ENCODE results near the gene NAV2.

The NAV2 gene

GRCh38 chr11:20014067-20014402, 301.4 kb downstream of the NAV2 start:
- no peak overlapping the region for H3K4me3 ChIP-seq (ENCODE audit: low read depth, low read length)
- DNase-seq (ENCODE audit: low read depth) = no peak
- no peak for TF ChIP-seq CTCF (conservative IDR thresholded peaks at IDR 0.05; ENCODE audit: low read depth, low read length)

GRCh38 chr11:20015101-20015500, 302.5 kb downstream of the NAV2 start:
- no peak overlapping the region for H3K4me3 ChIP-seq (ENCODE audit: low read depth, low read length)
- DNase-seq (ENCODE audit: low read depth) = no peak
- no peak for TF ChIP-seq CTCF (conservative IDR thresholded peaks at IDR 0.05; ENCODE audit: low read depth, low read length)

GRCh38 chr11:20015529-20016427, 303.1 kb downstream of the NAV2 start:
- DNase-seq (ENCODE audit: low read depth) = no peak
- H3K4me3 ChIP-seq (ENCODE audit: low read depth, low read length) = no peak overlapping the region
- TF ChIP-seq CTCF (conservative IDR thresholded peaks at IDR 0.05; ENCODE audit: low read depth, low read length) = no peak

- H3K4me3 ChIP-seq (ENCODE audit: low read depth, low read length) = no peak overlapping the region
- no peak for DNase-seq (ENCODE audit: low read depth)
- no peak for TF ChIP-seq CTCF (conservative IDR thresholded peaks at IDR 0.05; ENCODE audit: low read depth, low read length)
Observed at GRCh38 chr11:20016526-20016925, 303.9 kb downstream of the NAV2 start.

GRCh38 chr11:20017320-20017719, 304.7 kb downstream of the NAV2 start:
- no peak overlapping the region for H3K4me3 ChIP-seq (ENCODE audit: low read depth, low read length)
- no peak for DNase-seq (ENCODE audit: low read depth)
- TF ChIP-seq CTCF (conservative IDR thresholded peaks at IDR 0.05; ENCODE audit: low read depth, low read length) = no peak

GRCh38 chr11:20020198-20020597, 307.6 kb downstream of the NAV2 start:
- DNase-seq (ENCODE audit: low read depth) = no peak
- no peak for TF ChIP-seq CTCF (conservative IDR thresholded peaks at IDR 0.05; ENCODE audit: low read depth, low read length)
- H3K4me3 ChIP-seq (ENCODE audit: low read depth, low read length) = no peak overlapping the region

GRCh38 chr11:20020716-20021115, 308.1 kb downstream of the NAV2 start:
- DNase-seq (ENCODE audit: low read depth) = no peak
- no peak for TF ChIP-seq CTCF (conservative IDR thresholded peaks at IDR 0.05; ENCODE audit: low read depth, low read length)
- H3K4me3 ChIP-seq (ENCODE audit: low read depth, low read length) = no peak overlapping the region
